Heart right ventricle (tissue), 16 donors: ENCODE measurements around the gene USP2. TPM values are rescaled to one million over a fixed set of nuclear protein-coding genes. Genes with fewer than 3 reads are reported as not detected.

Source experiments
- ATAC-seq, 8 donors: fragments of 200-7000 bp; cut with Tn5 transposase; one replicate each; pipeline ENCODE4 v1.9.1; 2020; ENCODE audit warnings: mild to moderate bottlenecking in 8 of 8, moderate library complexity in 8 of 8, moderate number of reproducible peaks in 1 of 8
- DNase-seq, 2 donors: peaks; one replicate each; pipeline ENCODE4 v3.0.0-alpha.2; 2020
- H3K27ac ChIP-seq, 10 donors: fragments of 200-600 bp; sonication (generic) in 2 of 10; one replicate each; pipeline versions ENCODE4 v1.5.0 to v1.8.0; 2020 to 2022; ENCODE audit warnings: mild to moderate bottlenecking in 3 of 10
- H3K27me3 ChIP-seq, 7 donors: fragments of 200-600 bp; one replicate each; pipeline ENCODE4 v1.8.0; 2021 to 2022; ENCODE audit warnings: mild to moderate bottlenecking in 2 of 7
- H3K36me3 ChIP-seq, 9 donors: fragments of 200-600 bp; sonication (generic) in 1 of 9; one replicate each; pipeline versions ENCODE4 v1.5.0 to v1.8.0; 2020 to 2022; ENCODE audit warnings: mild to moderate bottlenecking in 2 of 9
- H3K4me1 ChIP-seq, 9 donors: fragments of 200-600 bp; sonication (generic) in 1 of 9; one replicate each; pipeline versions ENCODE4 v1.5.0 to v1.8.0; 2020 to 2022; ENCODE audit warnings: mild to moderate bottlenecking in 4 of 9
- H3K4me3 ChIP-seq, 10 donors: fragments of 200-600 bp; sonication (generic) in 2 of 10; one replicate each; pipeline versions ENCODE4 v1.5.0 to v1.8.0; 2020 to 2022; ENCODE audit warnings: mild to moderate bottlenecking in 7 of 10, moderate library complexity in 2 of 10
- H3K9me3 ChIP-seq, 11 donors: fragments of 200-600 bp in 10 of 11; sonication (generic) in 2 of 11; one replicate each; pipeline versions ENCODE4 v1.5.0 to v1.8.0; 2013 to 2022; ENCODE audit warnings: mild to moderate bottlenecking in 2 of 11, control low read depth in 1 of 11, moderate library complexity in 1 of 11
- CTCF ChIP-seq, 9 donors: fragments of 200-600 bp; sonication (generic) in 2 of 9; IDR thresholded peaks; one replicate each; pipeline versions ENCODE4 v1.5.0 to v1.8.0; 2021 to 2022; ENCODE audit warnings: antibody characterized with exemption in 9 of 9, mild to moderate bottlenecking in 5 of 9, moderate library complexity in 1 of 9
- WGBS, 2 donors: extraction: QIAGEN DNeasy Blood & Tissue Kit; methylation state at CpG; one replicate each; pipeline ENCODE4 v1.1.7; 2013; ENCODE audit warnings: inconsistent platforms in 1 of 2; 5-methylcytosine and 5-hydroxymethylcytosine counted together
- intact Hi-C, 10 donors: fragments of 100-400 bp; cut with DNase I; formaldehyde crosslinking; loops; one replicate each; pipeline versions ENCODE4 v1.11.1 to v1.14.2; 2022
- polyA plus RNA-seq, 2 donors: library from polyadenylated mRNA; stranded (reverse); fragments of 200-250 nt; gene quantifications; one replicate each; pipeline ENCODE4 v1.2.3, GENCODE V29; 2013
- total RNA-seq, 10 donors: library from RNA; stranded (reverse); fragmentation: NEBNext Ultra II Directional in 3 of 10; extraction: Animal tissue kit (Norgen Biotek cat#: 25700) in 3 of 10; gene quantifications; one replicate each; pipeline versions ENCODE4 v1.2.1 to v1.2.4, GENCODE V29; 2021 to 2023
- donor health status: Arrhythmogenic right ventricular cardiomyopathy.
- donor health status: ischemic (EF 13 %, LVEDD 7.1; RV severe dilation, severe dysfunction).
- donor health status: healthy with polysubstance abuse.
- donor health status: DM: no; HTN: yes; CAD: no.
- donor health status: DM: no; HTN: no; CAD: no.
- donor health status: ischemic (EF 25% LVEDD 6.9; RV normal size, moderate dysfunction).
- donor health status: ischemic (EF 25% LVEDD 5.7; RV mildly dilated, moderate dysfunction).
- donor health status: healthy.
- donor health status: DM: yes; HTN: yes; CAD: no.
- donor health status: Ischemic cardiomyopathy.
- donor health status: ischemic (EF 35%, LVEDD 5.7; RV mildly dilated, moderate dysfunction).
- donor health status: nonischemic (EF 11% LVEDD 7.7; RV severe dilation, severe dysfunction).
- donor health status: DM: yes; HTN: yes; CAD: no.
- donor health status: PGD.
- donor health status: ischemic (EF 29% LVEDD 5.4; RV normal size, mild dysfunction).
- donor health status: nonischemic (EF 23%, LVEDD 6.1; RV moderate dilation, normal function).

Gene USP2
- total and polyA plus RNA-seq, 12 donors = 42.0 to 183 (median 130) TPM

GRCh38 chr11:119380827-119381180 is 686 bp downstream of the USP2 start:
- no peak for TF ChIP-seq CTCF (IDR thresholded peaks at IDR 0.05)
- H3K4me3 ChIP-seq = peak overlapping the region; percentile 5 to 66 (median 52)
- no peak for ATAC-seq
- no peaks in the 10 kb centered on the region for H3K9me3 ChIP-seq
- peak overlapping the region in 9 of 10 donors; percentile 62 to 83 (median 73) for H3K27ac ChIP-seq
- H3K36me3 ChIP-seq = no peaks in the 10 kb centered on the region
- no peak for DNase-seq
- WGBS, 2 donors = 5 to 13% methylated on average over 10 of the region's 10 CpGs
- peaks cover 10 to 45% (median 34%) of the 10 kb centered on the region in 9 donors for H3K4me1 ChIP-seq
- peaks cover 0 to 3% (median 0%) of the 10 kb centered on the region in 7 donors for H3K27me3 ChIP-seq
- intact Hi-C loops = loop anchor here in 6 of 10 donors (2.0 to 10.0 kb wide), 4 partner anchors 24 to 94 kb away; partner anchors contain the start of gene C1QTNF5 (in 1 of the 6)

DNA sequence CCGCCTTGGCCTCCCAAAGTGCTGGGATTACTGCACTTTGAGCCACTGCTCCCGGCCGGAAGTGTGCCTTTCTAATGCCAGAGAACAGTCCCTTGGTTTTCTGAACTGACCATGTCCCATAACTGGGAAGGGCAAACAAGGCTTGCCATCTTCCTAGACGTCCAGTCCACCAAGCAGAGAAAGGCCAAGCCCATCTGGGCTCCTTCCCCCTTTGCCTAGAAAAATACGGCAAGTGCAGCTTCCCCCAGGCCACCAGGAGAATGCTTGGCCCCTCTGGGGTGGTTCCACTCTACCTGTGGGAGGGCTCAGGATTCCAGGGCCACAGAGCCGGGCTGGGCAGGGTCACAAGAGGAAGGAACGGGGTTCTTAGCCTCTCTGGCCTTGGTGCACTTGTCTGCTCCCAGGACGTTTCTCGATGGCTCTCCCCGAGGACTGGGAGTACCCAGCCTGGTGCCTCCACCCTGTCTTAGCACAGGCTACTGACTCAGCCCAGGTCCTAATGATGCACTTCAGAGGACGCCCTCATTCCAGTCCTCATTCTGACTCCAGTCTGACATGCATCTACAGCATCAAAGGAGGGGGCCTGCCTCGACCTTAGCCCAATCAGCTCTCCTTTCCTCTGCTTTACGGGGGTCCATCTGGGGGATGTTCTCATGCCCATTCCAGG is 1.2 kb downstream of the USP2 start:
- H3K36me3 ChIP-seq = no peaks in the 10 kb centered on the region
- H3K27me3 ChIP-seq = peaks cover 0 to 3% (median 0%) of the 10 kb centered on the region in 7 donors
- peaks cover 10 to 51% (median 37%) of the 10 kb centered on the region in 9 donors for H3K4me1 ChIP-seq
- no peak for TF ChIP-seq CTCF (IDR thresholded peaks at IDR 0.05)
- H3K27ac ChIP-seq = peak overlapping the region in 8 of 10 donors; percentile 62 to 83 (median 74)
- DNase-seq (no peak), ATAC-seq (no peak)
- peak overlapping the region in 3 of 10 donors; percentile 51 to 58 (median 54) for H3K4me3 ChIP-seq
- intact Hi-C loops = loop anchor here in 6 of 10 donors (2.0 to 10.0 kb wide), 4 partner anchors 23 to 95 kb away; partner anchors contain the start of gene C1QTNF5 (in 1 of the 6)
- WGBS, 2 donors = 66% methylated on average over 13 of the region's 13 CpGs
- no peaks in the 10 kb centered on the region for H3K9me3 ChIP-seq

GRCh38 chr11:119378851-119379465 is 2.5 kb downstream of the USP2 start:
- DNase-seq (no peak), ATAC-seq (peak in 2 of 8 donors; percentile 12 to 13)
- H3K4me1 ChIP-seq = peaks cover 15 to 64% (median 50%) of the 10 kb centered on the region in 9 donors
- H3K4me3 ChIP-seq = peak overlapping the region; percentile 37 to 62 (median 48)
- 18 to 38% methylated on average over 10 of the region's 10 CpGs for WGBS, 2 donors
- H3K36me3 ChIP-seq = no peaks in the 10 kb centered on the region
- H3K27me3 ChIP-seq = no peaks in the 10 kb centered on the region
- TF ChIP-seq CTCF (IDR thresholded peaks at IDR 0.05) = no peak
- peak overlapping the region; percentile 82 to 98 (median 86) for H3K27ac ChIP-seq
- no peaks in the 10 kb centered on the region for H3K9me3 ChIP-seq
- intact Hi-C loops = no loop called here

DNA sequence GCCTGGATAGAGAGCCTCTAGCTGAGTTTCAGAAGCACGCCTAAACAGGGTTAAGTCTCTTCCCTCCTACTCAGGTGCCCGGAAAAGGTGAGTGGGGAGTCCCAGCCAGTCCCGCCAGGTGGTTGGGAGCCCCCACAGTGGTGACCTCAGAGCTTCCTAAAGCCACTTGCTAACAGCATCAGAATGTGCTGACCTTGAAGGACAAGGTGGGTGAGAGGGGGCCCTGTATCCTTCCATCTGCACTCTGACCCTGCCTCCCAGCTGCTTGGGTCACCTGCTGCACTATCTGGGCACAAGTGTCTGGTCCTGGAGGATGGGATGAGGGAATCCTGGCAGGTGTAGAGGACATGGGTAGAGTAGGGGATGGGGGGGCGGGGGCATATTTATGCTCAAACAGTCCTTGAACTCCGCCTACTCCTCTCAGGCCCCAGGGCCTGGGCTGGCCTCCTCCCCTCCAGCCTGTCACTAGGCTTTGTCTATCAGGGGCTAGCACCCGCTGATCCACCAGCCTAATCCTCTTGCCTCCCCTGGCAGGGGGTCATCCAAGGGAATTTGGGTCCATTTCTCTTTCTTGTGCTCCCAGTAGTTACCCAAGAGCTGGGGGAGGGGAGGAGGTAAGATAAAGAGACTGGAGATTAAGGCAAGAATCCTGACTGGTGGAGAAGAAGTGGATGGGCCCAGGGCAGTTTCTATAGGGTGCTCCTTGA is 3.4 kb downstream of the USP2 start:
- ATAC-seq (peak in 1 of 8 donors; percentile 5), DNase-seq (no peak)
- 50 to 58% methylated on average over 6 of the region's 6 CpGs for WGBS, 2 donors
- no peaks in the 10 kb centered on the region for H3K36me3 ChIP-seq
- no peak for TF ChIP-seq CTCF (IDR thresholded peaks at IDR 0.05)
- H3K4me1 ChIP-seq = peaks cover 16 to 72% (median 55%) of the 10 kb centered on the region in 9 donors
- intact Hi-C loops = no loop called here
- no peaks in the 10 kb centered on the region for H3K9me3 ChIP-seq
- no peaks in the 10 kb centered on the region for H3K27me3 ChIP-seq
- H3K27ac ChIP-seq = peak overlapping the region; percentile 82 to 98 (median 86)
- H3K4me3 ChIP-seq = peak overlapping the region; percentile 37 to 62 (median 48)
